ENCODE results near the gene CC2D2A. TPM values are rescaled to one million over a fixed set of nuclear protein-coding genes. Genes with fewer than 3 reads are reported as not detected.

The CC2D2A gene
- total RNA-seq, 4 donors from 2014 or later, result 5.6 to 36.7 (median 9.6) TPM

- WGBS, 2 donors (ENCODE audit: low coverage in 1 of 2), result 80 to 83% methylated on average over 4 of the region's 4 CpGs
- TF ChIP-seq EP300 (IDR thresholded peaks at IDR 0.05; ENCODE audit: low read depth), result no peak
- no peak for TF ChIP-seq CTCF (IDR thresholded peaks at IDR 0.05)
- no peak overlapping the region for H3K27ac ChIP-seq
- no peaks in the 10 kb centered on the region for H3K4me1 ChIP-seq
- in situ Hi-C loops (cut with MboI; ENCODE audit: low pct_ligation_motif_present in 1 of 4, low pct_unique_long_range_greater_than_20kb in 1 of 4, low sequenced_read_pairs in 3 of 4) (no loop called here), intact Hi-C loops (cut with DNase I; ENCODE audit: low total_unique reads) (no loop called here)
- DNase-seq, result no peak
- no peak overlapping the region for H3K4me3 ChIP-seq
- no peaks in the 10 kb centered on the region for H3K9me3 ChIP-seq
- H3K36me3 ChIP-seq, result no peaks in the 10 kb centered on the region
- H3K27me3 ChIP-seq, result no peaks in the 10 kb centered on the region
These were observed 57.4 kb downstream of the CC2D2A start for GRCh38 chr4:15526924-15527592.

- in situ Hi-C loops (cut with MboI; ENCODE audit: low pct_ligation_motif_present in 1 of 4, low pct_unique_long_range_greater_than_20kb in 1 of 4, low sequenced_read_pairs in 3 of 4), result no loop called here
- Histone ChIP-seq H3K4me3 (no peak overlapping the region), H3K4me1 (no peaks in the 10 kb centered on the region), H3K9me3 (no peaks in the 10 kb centered on the region), H3K36me3 (no peaks in the 10 kb centered on the region), H3K27me3 (no peaks in the 10 kb centered on the region), H3K27ac (no peak overlapping the region)
- WGBS, 2 donors (ENCODE audit: low coverage in 1 of 2), result 93 to 100% methylated on average over 2 to 3 of the region's 3 CpGs
- TF ChIP-seq EP300 (IDR thresholded peaks at IDR 0.05; ENCODE audit: low read depth) (no peak), CTCF (IDR thresholded peaks at IDR 0.05) (no peak), POLR2AphosphoS5 (IDR thresholded peaks at IDR 0.05) (no peak), POLR2A (IDR thresholded peaks at IDR 0.05) (no peak)
- no peak for DNase-seq
- intact Hi-C loops (cut with DNase I; ENCODE audit: low total_unique reads), result no loop called here
These were observed 62.1 kb downstream of the CC2D2A start for GRCh38 chr4:15531792-15532191.

DNA sequence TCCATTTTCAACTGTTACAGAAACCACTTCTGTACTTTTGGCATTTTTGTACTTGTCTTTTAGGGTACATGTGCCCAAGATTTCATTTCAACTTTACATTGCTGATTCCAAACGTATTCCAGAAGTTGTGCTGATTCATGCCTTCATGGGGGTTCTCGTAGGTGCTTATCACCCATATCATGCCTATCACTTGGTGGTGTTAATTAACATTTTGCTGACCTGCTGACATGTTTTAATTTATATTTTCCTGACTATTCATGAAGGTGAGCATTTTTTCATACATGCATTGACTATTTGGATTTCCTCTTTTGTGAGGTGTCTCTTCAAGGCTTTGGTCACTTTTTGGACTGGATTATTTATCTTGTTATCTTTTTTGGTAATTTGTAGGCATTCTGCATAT, 64.1 kb downstream of the CC2D2A start:
- Histone ChIP-seq H3K4me1 (no peaks in the 10 kb centered on the region), H3K4me3 (no peak overlapping the region), H3K27me3 (no peaks in the 10 kb centered on the region), H3K27ac (no peak overlapping the region), H3K36me3 (no peaks in the 10 kb centered on the region), H3K9me3 (no peaks in the 10 kb centered on the region)
- 76 to 89% methylated on average over 2 of the region's 2 CpGs for WGBS, 2 donors (ENCODE audit: low coverage in 1 of 2)
- TF ChIP-seq POLR2A (IDR thresholded peaks at IDR 0.05), result no peak
- no peak for TF ChIP-seq POLR2AphosphoS5 (IDR thresholded peaks at IDR 0.05)
- no peak for TF ChIP-seq EP300 (IDR thresholded peaks at IDR 0.05; ENCODE audit: low read depth)
- TF ChIP-seq CTCF (IDR thresholded peaks at IDR 0.05), result no peak
- in situ Hi-C loops (cut with MboI; ENCODE audit: low pct_ligation_motif_present in 1 of 4, low pct_unique_long_range_greater_than_20kb in 1 of 4, low sequenced_read_pairs in 3 of 4) (no loop called here), intact Hi-C loops (cut with DNase I; ENCODE audit: low total_unique reads) (no loop called here)
- no peak for DNase-seq

- no peaks in the 10 kb centered on the region for H3K4me1 ChIP-seq
- 79 to 88% methylated on average over 4 to 6 of the region's 6 CpGs for WGBS, 2 donors (ENCODE audit: low coverage in 1 of 2)
- no peak overlapping the region for H3K27ac ChIP-seq
- TF ChIP-seq EP300 (IDR thresholded peaks at IDR 0.05; ENCODE audit: low read depth) (no peak), POLR2AphosphoS5 (IDR thresholded peaks at IDR 0.05) (no peak), POLR2A (IDR thresholded peaks at IDR 0.05) (no peak), CTCF (IDR thresholded peaks at IDR 0.05) (no peak)
- no peak for DNase-seq
- no peaks in the 10 kb centered on the region for H3K27me3 ChIP-seq
- in situ Hi-C loops (cut with MboI; ENCODE audit: low pct_ligation_motif_present in 1 of 4, low pct_unique_long_range_greater_than_20kb in 1 of 4, low sequenced_read_pairs in 3 of 4), result no loop called here
- H3K36me3 ChIP-seq, result no peaks in the 10 kb centered on the region
- H3K9me3 ChIP-seq, result no peaks in the 10 kb centered on the region
- intact Hi-C loops (cut with DNase I; ENCODE audit: low total_unique reads), result no loop called here
- H3K4me3 ChIP-seq, result no peak overlapping the region
These were observed 65.9 kb downstream of the CC2D2A start for GRCh38 chr4:15535599-15535998.

Data from transverse colon (tissue), 4 donors.